Fibroblast of lung (primary cell): ENCODE results near the gene DUOX2.
"Not testable (repeated sequence)": the region's sequence is repeated elsewhere in the genome, so short reads cannot be mapped to it uniquely, and the experiment has no call there.

ENCODE experiments used
- EZH2 ChIP-seq: IDR thresholded peaks from 2 replicates; pipeline ENCODE4 v1.5.1; 2012; ENCODE audit warnings: low read length, control low read depth, mild to moderate bottlenecking; ENCODE audit errors: missing control alignments
- TF ChIP-seq, protein P1 (sequence below), 2 donors: IDR thresholded peaks in 1 of 2; conservative IDR thresholded peaks in 1 of 2; 1 replicate in 1 of 2; 2 replicates in 1 of 2; pipeline ENCODE4 v1.5.1; 2011 to 2012; ENCODE audit warnings: low read length in 2 of 2, control low read depth in 1 of 2, inconsistent platforms in 1 of 2, low read depth in 1 of 2, mild to moderate bottlenecking in 1 of 2

- not testable (repeated sequence) for TF ChIP-seq EZH2
- TF ChIP-seq, protein P1, sequence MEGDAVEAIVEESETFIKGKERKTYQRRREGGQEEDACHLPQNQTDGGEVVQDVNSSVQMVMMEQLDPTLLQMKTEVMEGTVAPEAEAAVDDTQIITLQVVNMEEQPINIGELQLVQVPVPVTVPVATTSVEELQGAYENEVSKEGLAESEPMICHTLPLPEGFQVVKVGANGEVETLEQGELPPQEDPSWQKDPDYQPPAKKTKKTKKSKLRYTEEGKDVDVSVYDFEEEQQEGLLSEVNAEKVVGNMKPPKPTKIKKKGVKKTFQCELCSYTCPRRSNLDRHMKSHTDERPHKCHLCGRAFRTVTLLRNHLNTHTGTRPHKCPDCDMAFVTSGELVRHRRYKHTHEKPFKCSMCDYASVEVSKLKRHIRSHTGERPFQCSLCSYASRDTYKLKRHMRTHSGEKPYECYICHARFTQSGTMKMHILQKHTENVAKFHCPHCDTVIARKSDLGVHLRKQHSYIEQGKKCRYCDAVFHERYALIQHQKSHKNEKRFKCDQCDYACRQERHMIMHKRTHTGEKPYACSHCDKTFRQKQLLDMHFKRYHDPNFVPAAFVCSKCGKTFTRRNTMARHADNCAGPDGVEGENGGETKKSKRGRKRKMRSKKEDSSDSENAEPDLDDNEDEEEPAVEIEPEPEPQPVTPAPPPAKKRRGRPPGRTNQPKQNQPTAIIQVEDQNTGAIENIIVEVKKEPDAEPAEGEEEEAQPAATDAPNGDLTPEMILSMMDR (conservative IDR thresholded peaks at IDR 0.05 in 1 of 2, IDR thresholded peaks at IDR 0.05 in 1 of 2; ENCODE audit: low read depth in 1 of 2, low read length in 2 of 2), result not testable (repeated sequence)
These were observed 34.2 kb downstream of the DUOX2 start for GRCh38 chr15:45079628-45080246.
